ENCODE results near the gene NF2.
"Not testable (repeated sequence)": the region's sequence is repeated elsewhere in the genome, so short reads cannot be mapped to it uniquely, and the experiment has no call there.

The NF2 gene

GRCh38 chr22:29597871-29598683, 5.4 kb upstream of the NF2 start:
- not testable (repeated sequence) for H3K9me3 ChIP-seq (ENCODE audit: control insufficient read depth in 1 of 2, low read length in 2 of 2); H3K27ac ChIP-seq (ENCODE audit: low read length); H3K4me1 ChIP-seq (ENCODE audit: control insufficient read depth in 1 of 2, insufficient read depth in 2 of 2, low read length in 2 of 2); H3K27me3 ChIP-seq (ENCODE audit: low read depth, low read length); H3K4me3 ChIP-seq (ENCODE audit: low read depth in 1 of 2, low read length in 2 of 2); H3K36me3 ChIP-seq (ENCODE audit: control insufficient read depth in 1 of 2, insufficient read depth in 2 of 2, low read length in 2 of 2)

- H3K4me3 ChIP-seq (ENCODE audit: low read depth in 1 of 2, low read length in 2 of 2), result no peak overlapping the region
- no peaks in the 10 kb centered on the region for H3K27me3 ChIP-seq (ENCODE audit: low read depth, low read length)
- H3K36me3 ChIP-seq (ENCODE audit: control insufficient read depth in 1 of 2, insufficient read depth in 2 of 2, low read length in 2 of 2), result peaks cover 0 to 1% of the 10 kb centered on the region in 2 donors
- H3K9me3 ChIP-seq (ENCODE audit: control insufficient read depth in 1 of 2, low read length in 2 of 2), result no peaks in the 10 kb centered on the region
- H3K4me1 ChIP-seq (ENCODE audit: control insufficient read depth in 1 of 2, insufficient read depth in 2 of 2, low read length in 2 of 2), result no peaks in the 10 kb centered on the region
- H3K27ac ChIP-seq (ENCODE audit: low read length), result no peak overlapping the region
Measured at GRCh38 chr22:29598684-29599020, 4.8 kb upstream of the NF2 start.

GRCh38 chr22:29604076-29604360, 585 bp downstream of the NF2 start:
- Histone ChIP-seq H3K36me3 (ENCODE audit: control insufficient read depth in 1 of 2, insufficient read depth in 2 of 2, low read length in 2 of 2) (peaks cover 0 to 7% of the 10 kb centered on the region in 2 donors), H3K9me3 (ENCODE audit: control insufficient read depth in 1 of 2, low read length in 2 of 2) (no peaks in the 10 kb centered on the region), H3K27me3 (ENCODE audit: low read depth, low read length) (no peaks in the 10 kb centered on the region), H3K4me1 (ENCODE audit: control insufficient read depth in 1 of 2, insufficient read depth in 2 of 2, low read length in 2 of 2) (peaks cover 5 to 23% of the 10 kb centered on the region in 2 donors), H3K27ac (ENCODE audit: low read length) (peak overlapping the region; percentile 86), H3K4me3 (ENCODE audit: low read depth in 1 of 2, low read length in 2 of 2) (peak overlapping the region; percentile 81 to 93)

- no peaks in the 10 kb centered on the region for H3K27me3 ChIP-seq (ENCODE audit: low read depth, low read length)
- H3K36me3 ChIP-seq (ENCODE audit: control insufficient read depth in 1 of 2, insufficient read depth in 2 of 2, low read length in 2 of 2), result peaks cover 0 to 7% of the 10 kb centered on the region in 2 donors
- H3K4me3 ChIP-seq (ENCODE audit: low read depth in 1 of 2, low read length in 2 of 2), result no peak overlapping the region
- H3K9me3 ChIP-seq (ENCODE audit: control insufficient read depth in 1 of 2, low read length in 2 of 2), result no peaks in the 10 kb centered on the region
- H3K27ac ChIP-seq (ENCODE audit: low read length), result no peak overlapping the region
- peaks cover 5 to 23% of the 10 kb centered on the region in 2 donors for H3K4me1 ChIP-seq (ENCODE audit: control insufficient read depth in 1 of 2, insufficient read depth in 2 of 2, low read length in 2 of 2)
Measured at GRCh38 chr22:29605527-29605850, 2.1 kb downstream of the NF2 start.

GRCh38 chr22:29606320-29606719, 2.9 kb downstream of the NF2 start:
- H3K4me3 ChIP-seq (ENCODE audit: low read depth in 1 of 2, low read length in 2 of 2), result no peak overlapping the region
- peaks cover 0 to 7% of the 10 kb centered on the region in 2 donors for H3K36me3 ChIP-seq (ENCODE audit: control insufficient read depth in 1 of 2, insufficient read depth in 2 of 2, low read length in 2 of 2)
- no peak overlapping the region for H3K27ac ChIP-seq (ENCODE audit: low read length)
- H3K4me1 ChIP-seq (ENCODE audit: control insufficient read depth in 1 of 2, insufficient read depth in 2 of 2, low read length in 2 of 2), result peaks cover 5 to 23% of the 10 kb centered on the region in 2 donors
- no peaks in the 10 kb centered on the region for H3K27me3 ChIP-seq (ENCODE audit: low read depth, low read length)
- no peaks in the 10 kb centered on the region for H3K9me3 ChIP-seq (ENCODE audit: control insufficient read depth in 1 of 2, low read length in 2 of 2)

- Histone ChIP-seq H3K4me1 (ENCODE audit: control insufficient read depth in 1 of 2, insufficient read depth in 2 of 2, low read length in 2 of 2) (peaks cover 5 to 23% of the 10 kb centered on the region in 2 donors), H3K36me3 (ENCODE audit: control insufficient read depth in 1 of 2, insufficient read depth in 2 of 2, low read length in 2 of 2) (peaks cover 0 to 7% of the 10 kb centered on the region in 2 donors), H3K27ac (ENCODE audit: low read length) (no peak overlapping the region), H3K9me3 (ENCODE audit: control insufficient read depth in 1 of 2, low read length in 2 of 2) (no peaks in the 10 kb centered on the region), H3K4me3 (ENCODE audit: low read depth in 1 of 2, low read length in 2 of 2) (no peak overlapping the region), H3K27me3 (ENCODE audit: low read depth, low read length) (no peaks in the 10 kb centered on the region)
Measured at GRCh38 chr22:29607426-29607825, 4.0 kb downstream of the NF2 start.

GRCh38 chr22:29609139-29609538, 5.7 kb downstream of the NF2 start:
- no peak overlapping the region for H3K27ac ChIP-seq (ENCODE audit: low read length)
- no peaks in the 10 kb centered on the region for H3K27me3 ChIP-seq (ENCODE audit: low read depth, low read length)
- H3K4me3 ChIP-seq (ENCODE audit: low read depth in 1 of 2, low read length in 2 of 2), result no peak overlapping the region
- no peaks in the 10 kb centered on the region for H3K9me3 ChIP-seq (ENCODE audit: control insufficient read depth in 1 of 2, low read length in 2 of 2)
- peaks cover 0 to under 1% of the 10 kb centered on the region in 2 donors for H3K36me3 ChIP-seq (ENCODE audit: control insufficient read depth in 1 of 2, insufficient read depth in 2 of 2, low read length in 2 of 2)
- peaks cover 5 to 21% of the 10 kb centered on the region in 2 donors for H3K4me1 ChIP-seq (ENCODE audit: control insufficient read depth in 1 of 2, insufficient read depth in 2 of 2, low read length in 2 of 2)

- Histone ChIP-seq H3K4me1 (ENCODE audit: control insufficient read depth in 1 of 2, insufficient read depth in 2 of 2, low read length in 2 of 2) (peaks cover 0 to 5% of the 10 kb centered on the region in 2 donors), H3K9me3 (ENCODE audit: control insufficient read depth in 1 of 2, low read length in 2 of 2) (no peaks in the 10 kb centered on the region), H3K4me3 (ENCODE audit: low read depth in 1 of 2, low read length in 2 of 2) (no peak overlapping the region), H3K36me3 (ENCODE audit: control insufficient read depth in 1 of 2, insufficient read depth in 2 of 2, low read length in 2 of 2) (no peaks in the 10 kb centered on the region), H3K27ac (ENCODE audit: low read length) (no peak overlapping the region), H3K27me3 (ENCODE audit: low read depth, low read length) (no peaks in the 10 kb centered on the region)
Measured at GRCh38 chr22:29610780-29611179, 7.3 kb downstream of the NF2 start.

GRCh38 chr22:29615705-29616327, 12.4 kb downstream of the NF2 start:
- Histone ChIP-seq H3K27ac (ENCODE audit: low read length) (no peak overlapping the region), H3K27me3 (ENCODE audit: low read depth, low read length) (no peaks in the 10 kb centered on the region), H3K4me3 (ENCODE audit: low read depth in 1 of 2, low read length in 2 of 2) (no peak overlapping the region), H3K36me3 (ENCODE audit: control insufficient read depth in 1 of 2, insufficient read depth in 2 of 2, low read length in 2 of 2) (no peaks in the 10 kb centered on the region), H3K4me1 (ENCODE audit: control insufficient read depth in 1 of 2, insufficient read depth in 2 of 2, low read length in 2 of 2) (peaks cover 7 to 9% of the 10 kb centered on the region in 2 donors), H3K9me3 (ENCODE audit: control insufficient read depth in 1 of 2, low read length in 2 of 2) (no peaks in the 10 kb centered on the region)

GRCh38 chr22:29617922-29618629, 14.6 kb downstream of the NF2 start:
- no peaks in the 10 kb centered on the region for H3K9me3 ChIP-seq (ENCODE audit: control insufficient read depth in 1 of 2, low read length in 2 of 2)
- peaks cover 7 to 14% of the 10 kb centered on the region in 2 donors for H3K4me1 ChIP-seq (ENCODE audit: control insufficient read depth in 1 of 2, insufficient read depth in 2 of 2, low read length in 2 of 2)
- H3K4me3 ChIP-seq (ENCODE audit: low read depth in 1 of 2, low read length in 2 of 2), result no peak overlapping the region
- H3K36me3 ChIP-seq (ENCODE audit: control insufficient read depth in 1 of 2, insufficient read depth in 2 of 2, low read length in 2 of 2), result no peaks in the 10 kb centered on the region
- H3K27me3 ChIP-seq (ENCODE audit: low read depth, low read length), result no peaks in the 10 kb centered on the region
- H3K27ac ChIP-seq (ENCODE audit: low read length), result no peak overlapping the region

GRCh38 chr22:29621761-29622526, 18.5 kb downstream of the NF2 start:
- Histone ChIP-seq H3K27me3 (ENCODE audit: low read depth, low read length) (no peaks in the 10 kb centered on the region), H3K36me3 (ENCODE audit: control insufficient read depth in 1 of 2, insufficient read depth in 2 of 2, low read length in 2 of 2) (no peaks in the 10 kb centered on the region), H3K27ac (ENCODE audit: low read length) (no peak overlapping the region), H3K9me3 (ENCODE audit: control insufficient read depth in 1 of 2, low read length in 2 of 2) (no peaks in the 10 kb centered on the region), H3K4me3 (ENCODE audit: low read depth in 1 of 2, low read length in 2 of 2) (no peak overlapping the region), H3K4me1 (ENCODE audit: control insufficient read depth in 1 of 2, insufficient read depth in 2 of 2, low read length in 2 of 2) (peaks cover 7 to 18% of the 10 kb centered on the region in 2 donors)
